Keratinocyte (primary cell): Measurements from ENCODE around the gene LIN7B. TPM values are rescaled to one million over a fixed set of nuclear protein-coding genes. Genes with fewer than 3 reads are reported as not detected.

Experiments
- DNase-seq: peaks from one replicate; pipeline ENCODE4 v3.0.0-alpha.2; 2011; ENCODE audit warnings: low read depth, missing footprints, low spot score
- FAIRE-seq: peaks from 2 replicates; lab custom pipeline; 2011; peaks lifted over from hg19 to GRCh38; lab: Jason Lieb, UNC
- H2AFZ ChIP-seq: 2 replicates; pipeline ENCODE4 v1.6.0; 2012; ENCODE audit warnings: low read length, control low read depth, inconsistent platforms; ENCODE audit not compliant: control insufficient read depth
- H3K27ac ChIP-seq: 2 replicates; pipeline ENCODE4 v1.5.1; 2011; ENCODE audit warnings: low read length; ENCODE audit not compliant: control insufficient read depth, insufficient read depth
- H3K27me3 ChIP-seq: 3 replicates; pipeline ENCODE4 v1.6.0; 2011; ENCODE audit warnings: low read length; ENCODE audit not compliant: control insufficient read depth, insufficient read depth; ENCODE audit errors: extremely low read depth
- H3K36me3 ChIP-seq, 2 experiments: 2 replicates in 1 of 2; 3 replicates in 1 of 2; pipeline ENCODE4 v1.5.1; 2011; ENCODE audit warnings: low read length in 2 of 2, mild to moderate bottlenecking in 1 of 2; ENCODE audit not compliant: control insufficient read depth in 2 of 2, insufficient read depth in 2 of 2; ENCODE audit errors: extremely low read depth in 1 of 2
- H3K4me1 ChIP-seq: 3 replicates; pipeline ENCODE4 v1.5.1; 2011; ENCODE audit warnings: low read length; ENCODE audit not compliant: control insufficient read depth, insufficient read depth; ENCODE audit errors: extremely low read depth
- H3K4me2 ChIP-seq: 3 replicates; pipeline ENCODE4 v1.6.0; 2011; ENCODE audit warnings: low read depth, low read length; ENCODE audit not compliant: control insufficient read depth, insufficient read depth; ENCODE audit errors: extremely low read depth
- H3K4me3 ChIP-seq, 3 experiments: fragments of 200-600 bp in 1 of 3; sonication (generic) in 1 of 3; 2 replicates in 2 of 3; 3 replicates in 1 of 3; pipeline ENCODE4 v1.5.1; 2011 to 2016; ENCODE audit warnings: low read length in 3 of 3, mild to moderate bottlenecking in 3 of 3, control low read depth in 2 of 3, inconsistent platforms in 1 of 3, low read depth in 1 of 3, mixed read lengths in 1 of 3, mixed run types in 1 of 3, moderate library complexity in 1 of 3; ENCODE audit not compliant: control insufficient read depth in 2 of 3, insufficient read depth in 2 of 3; ENCODE audit errors: extremely low read depth in 1 of 3
- H3K79me2 ChIP-seq: 2 replicates; pipeline ENCODE4 v1.6.0; 2012; ENCODE audit warnings: low read length; ENCODE audit not compliant: control insufficient read depth, insufficient read depth
- H3K9ac ChIP-seq: 3 replicates; pipeline ENCODE4 v1.6.0; 2011; ENCODE audit warnings: low read length; ENCODE audit not compliant: control insufficient read depth, insufficient read depth; ENCODE audit errors: extremely low read depth
- H3K9me1 ChIP-seq: 3 replicates; pipeline ENCODE4 v1.6.0; 2011; ENCODE audit warnings: low read length; ENCODE audit not compliant: control insufficient read depth, insufficient read depth; ENCODE audit errors: extremely low read depth
- H3K9me3 ChIP-seq: 2 replicates; pipeline ENCODE4 v1.5.1; 2012; ENCODE audit warnings: low read depth, low read length; ENCODE audit not compliant: control insufficient read depth
- H4K20me1 ChIP-seq: 3 replicates; pipeline ENCODE4 v1.6.0; 2011; ENCODE audit warnings: low read length; ENCODE audit not compliant: control insufficient read depth, insufficient read depth; ENCODE audit errors: extremely low read depth
- EZH2 ChIP-seq: IDR thresholded peaks from one replicate; pipeline ENCODE4 v1.6.1; 2012; ENCODE audit warnings: inconsistent platforms, mild to moderate bottlenecking, low read length, moderate library complexity
- dilution Hi-C: fragments of 300-500 bp; cut with MboI; formaldehyde crosslinking; loops from one replicate; pipeline ENCODE4 v1.7.0; 2020; ENCODE audit warnings: low sequenced_read_pairs; ENCODE audit not compliant: extremely low pct_ligation_motif_present
- polyA plus RNA-seq, 5 experiments: library from polyadenylated mRNA; depleted of rRNA in 3 of 5; stranded (reverse) in 3 of 5; stranded (forward) in 1 of 5; unstranded in 1 of 5; fragments of >200 nt; gene quantifications; 1 replicate in 1 of 5; 2 replicates in 3 of 5; 3 replicates in 1 of 5; pipeline versions ENCODE4 v1.2.1 to v1.2.3, GENCODE V29; 2011 to 2012; ENCODE audit warnings: missing spikeins in 2 of 5, low read depth in 1 of 5, low replicate concordance in 1 of 5
- TF ChIP-seq, protein P1 (sequence below), 3 experiments: IDR thresholded peaks in 1 of 3; conservative IDR thresholded peaks in 1 of 3; optimal IDR thresholded peaks in 1 of 3; 2 replicates in 2 of 3; 3 replicates in 1 of 3; pipeline versions ENCODE3 to v1.5.1; 2011; ENCODE audit warnings: low read length in 3 of 3, mild to moderate bottlenecking in 3 of 3, moderate library complexity in 2 of 3, control low read depth in 1 of 3, inconsistent platforms in 1 of 3; ENCODE audit not compliant: insufficient read depth in 2 of 3; ENCODE audit errors: extremely low read depth in 1 of 3

LIN7B gene
- polyA plus RNA-seq, 1 donor (not counting 4 experiments of a cell fraction or from before 2014, with no cell fraction given), result 1.6 TPM

- Histone ChIP-seq H3K4me2 (no peak overlapping the region), H3K36me3 (no peaks in the 10 kb centered on the region), H4K20me1 (no peaks in the 10 kb centered on the region), H3K27ac (no peak overlapping the region), H3K4me3 (no peak overlapping the region), H3K27me3 (peaks cover 52% of the 10 kb centered on the region), H3K79me2 (no peaks in the 10 kb centered on the region), H3K9me1 (no peaks in the 10 kb centered on the region), H3K9ac (no peak overlapping the region), H2AFZ (no peak overlapping the region), H3K9me3 (no peaks in the 10 kb centered on the region), H3K4me1 (peaks cover 9% of the 10 kb centered on the region)
- dilution Hi-C loops, result no loop called here
- FAIRE-seq, result no peak
- DNase-seq, result no peak
- TF ChIP-seq, protein P1, sequence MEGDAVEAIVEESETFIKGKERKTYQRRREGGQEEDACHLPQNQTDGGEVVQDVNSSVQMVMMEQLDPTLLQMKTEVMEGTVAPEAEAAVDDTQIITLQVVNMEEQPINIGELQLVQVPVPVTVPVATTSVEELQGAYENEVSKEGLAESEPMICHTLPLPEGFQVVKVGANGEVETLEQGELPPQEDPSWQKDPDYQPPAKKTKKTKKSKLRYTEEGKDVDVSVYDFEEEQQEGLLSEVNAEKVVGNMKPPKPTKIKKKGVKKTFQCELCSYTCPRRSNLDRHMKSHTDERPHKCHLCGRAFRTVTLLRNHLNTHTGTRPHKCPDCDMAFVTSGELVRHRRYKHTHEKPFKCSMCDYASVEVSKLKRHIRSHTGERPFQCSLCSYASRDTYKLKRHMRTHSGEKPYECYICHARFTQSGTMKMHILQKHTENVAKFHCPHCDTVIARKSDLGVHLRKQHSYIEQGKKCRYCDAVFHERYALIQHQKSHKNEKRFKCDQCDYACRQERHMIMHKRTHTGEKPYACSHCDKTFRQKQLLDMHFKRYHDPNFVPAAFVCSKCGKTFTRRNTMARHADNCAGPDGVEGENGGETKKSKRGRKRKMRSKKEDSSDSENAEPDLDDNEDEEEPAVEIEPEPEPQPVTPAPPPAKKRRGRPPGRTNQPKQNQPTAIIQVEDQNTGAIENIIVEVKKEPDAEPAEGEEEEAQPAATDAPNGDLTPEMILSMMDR (optimal IDR thresholded peaks at IDR 0.05 in 1 of 3, IDR thresholded peaks at IDR 0.05 in 1 of 3, conservative IDR thresholded peaks at IDR 0.05 in 1 of 3; ENCODE audit: extremely low read depth in 1 of 3, insufficient read depth in 2 of 3, low read length in 3 of 3), result no peak
- no peak for TF ChIP-seq EZH2
Measured at GRCh38 chr19:49069026-49069425, 45.1 kb upstream of the LIN7B start.

- dilution Hi-C loops, result no loop called here
- H4K20me1 ChIP-seq, result no peaks in the 10 kb centered on the region
- DNase-seq, result no peak
- H3K27me3 ChIP-seq, result peaks cover 56% of the 10 kb centered on the region
- H3K4me1 ChIP-seq, result peaks cover 5% of the 10 kb centered on the region
- H3K4me2 ChIP-seq, result no peak overlapping the region
- FAIRE-seq, result no peak
- H3K36me3 ChIP-seq, result no peaks in the 10 kb centered on the region
- no peak overlapping the region for H2AFZ ChIP-seq
- TF ChIP-seq, protein P1 (optimal IDR thresholded peaks at IDR 0.05 in 1 of 3, IDR thresholded peaks at IDR 0.05 in 1 of 3, conservative IDR thresholded peaks at IDR 0.05 in 1 of 3; ENCODE audit: extremely low read depth in 1 of 3, insufficient read depth in 2 of 3, low read length in 3 of 3), result no peak
- TF ChIP-seq EZH2, result no peak
- no peaks in the 10 kb centered on the region for H3K9me3 ChIP-seq
- H3K9me1 ChIP-seq, result no peaks in the 10 kb centered on the region
- H3K9ac ChIP-seq, result no peak overlapping the region
- H3K4me3 ChIP-seq, result no peak overlapping the region
- no peak overlapping the region for H3K27ac ChIP-seq
- no peaks in the 10 kb centered on the region for H3K79me2 ChIP-seq
Measured at GRCh38 chr19:49070416-49070815, 43.8 kb upstream of the LIN7B start.
